ENCODE data around the gene BNIP5. TPM values are rescaled to one million over a fixed set of nuclear protein-coding genes. Genes with fewer than 3 reads are reported as not detected.

Gene BNIP5
- total and polyA plus RNA-seq, 9 donors: 0.01 to 1.4 (median 0.12) TPM; not detected in 4

- Histone ChIP-seq H3K27me3 (no peaks in the 10 kb centered on the region), H3K4me1 (ENCODE audit: insufficient read depth) (no peaks in the 10 kb centered on the region), H3K9me3 (no peaks in the 10 kb centered on the region), H3K36me3 (no peaks in the 10 kb centered on the region), H3K4me3 (no peak overlapping the region), H3K27ac (no peak overlapping the region)
- TF ChIP-seq POLR2A (IDR thresholded peaks at IDR 0.05) (no peak), EP300 (IDR thresholded peaks at IDR 0.05) (no peak), CTCF (IDR thresholded peaks at IDR 0.05) (no peak)
- WGBS, 3 donors: 69 to 83% (median 76%) methylated on average over 5 of the region's 5 CpGs
- intact Hi-C loops (cut with DNase I): no loop called here
- DNase-seq: no peak
Observed at GRCh38 chr6:36286858-36287257, 49.8 kb downstream of the BNIP5 start.

GRCh38 chr6:36285797-36286196 lies 50.9 kb downstream of the BNIP5 start:
- no peaks in the 10 kb centered on the region for H3K4me1 ChIP-seq (ENCODE audit: insufficient read depth)
- H3K9me3 ChIP-seq: no peaks in the 10 kb centered on the region
- 88 to 96% (median 91%) methylated on average over 1 of the region's 1 CpG for WGBS, 3 donors
- no peaks in the 10 kb centered on the region for H3K27me3 ChIP-seq
- intact Hi-C loops (cut with DNase I): no loop called here
- no peak for DNase-seq
- no peak overlapping the region for H3K4me3 ChIP-seq
- H3K36me3 ChIP-seq: no peaks in the 10 kb centered on the region
- H3K27ac ChIP-seq: no peak overlapping the region
- no peak for TF ChIP-seq CTCF (IDR thresholded peaks at IDR 0.05)
- no peak for TF ChIP-seq POLR2A (IDR thresholded peaks at IDR 0.05)
- no peak for TF ChIP-seq EP300 (IDR thresholded peaks at IDR 0.05)

- Histone ChIP-seq H3K4me1 (ENCODE audit: insufficient read depth) (no peaks in the 10 kb centered on the region), H3K4me3 (no peak overlapping the region), H3K27ac (no peak overlapping the region), H3K36me3 (no peaks in the 10 kb centered on the region), H3K27me3 (no peaks in the 10 kb centered on the region), H3K9me3 (no peaks in the 10 kb centered on the region)
- no peak for DNase-seq
- WGBS, 3 donors: 25 to 41% (median 27%) methylated on average over 21 to 26 of the region's 26 CpGs
- intact Hi-C loops (cut with DNase I): no loop called here
- no peak for TF ChIP-seq EP300 (IDR thresholded peaks at IDR 0.05)
- no peak for TF ChIP-seq CTCF (IDR thresholded peaks at IDR 0.05)
- no peak for TF ChIP-seq POLR2A (IDR thresholded peaks at IDR 0.05)
Observed at GRCh38 chr6:36285187-36285671, 51.5 kb downstream of the BNIP5 start.

GRCh38 chr6:36284359-36284758 lies 52.3 kb downstream of the BNIP5 start:
- 88 to 93% (median 93%) methylated on average over 1 of the region's 1 CpG for WGBS, 3 donors
- H3K9me3 ChIP-seq: no peaks in the 10 kb centered on the region
- TF ChIP-seq POLR2A (IDR thresholded peaks at IDR 0.05) (no peak), CTCF (IDR thresholded peaks at IDR 0.05) (no peak), EP300 (IDR thresholded peaks at IDR 0.05) (no peak)
- intact Hi-C loops (cut with DNase I): no loop called here
- no peak overlapping the region for H3K4me3 ChIP-seq
- H3K36me3 ChIP-seq: no peaks in the 10 kb centered on the region
- H3K4me1 ChIP-seq (ENCODE audit: insufficient read depth): no peaks in the 10 kb centered on the region
- H3K27me3 ChIP-seq: no peaks in the 10 kb centered on the region
- H3K27ac ChIP-seq: no peak overlapping the region
- DNase-seq: no peak

Measured in ovary (tissue), 9 donors.